NB4 (cell line): ENCODE measurements around the gene ZNF79.

Source experiments
- CTCF ChIP-seq: IDR thresholded peaks from one replicate; pipeline ENCODE4 v1.5.1; 2012; ENCODE audit warnings: low read depth, low read length
- POLR2A ChIP-seq: IDR thresholded peaks from 2 replicates; pipeline ENCODE4 v1.6.1; 2011; ENCODE audit warnings: mild to moderate bottlenecking; ENCODE audit not compliant: insufficient read length; ENCODE audit errors: extremely low read depth

- TF ChIP-seq CTCF (no peak), POLR2A (no peak)
Observed at GRCh38 chr9:127419348-127419747, 4.8 kb upstream of the ZNF79 start.
